Choroid plexus epithelial cell (primary cell): ENCODE measurements around the gene CIBAR2.
A peak's percentile ranks its signal among the peaks of the same experiment; 100 is the strongest.

Experiments used
- DNase-seq: peaks from one replicate; pipeline ENCODE4 v3.0.0-alpha.2; 2010; ENCODE audit warnings: low read depth
- H3K4me3 ChIP-seq: 2 replicates; pipeline ENCODE4 v1.5.1; 2011; ENCODE audit warnings: low read depth, mild to moderate bottlenecking, control low read depth, low read length, moderate library complexity
- TF ChIP-seq, protein P1 (sequence below): conservative IDR thresholded peaks from 2 replicates; pipeline ENCODE4 v1.5.1; 2011; ENCODE audit warnings: low read depth, mild to moderate bottlenecking, control low read depth, inconsistent platforms, low read length, moderate library complexity

Gene CIBAR2

DNA sequence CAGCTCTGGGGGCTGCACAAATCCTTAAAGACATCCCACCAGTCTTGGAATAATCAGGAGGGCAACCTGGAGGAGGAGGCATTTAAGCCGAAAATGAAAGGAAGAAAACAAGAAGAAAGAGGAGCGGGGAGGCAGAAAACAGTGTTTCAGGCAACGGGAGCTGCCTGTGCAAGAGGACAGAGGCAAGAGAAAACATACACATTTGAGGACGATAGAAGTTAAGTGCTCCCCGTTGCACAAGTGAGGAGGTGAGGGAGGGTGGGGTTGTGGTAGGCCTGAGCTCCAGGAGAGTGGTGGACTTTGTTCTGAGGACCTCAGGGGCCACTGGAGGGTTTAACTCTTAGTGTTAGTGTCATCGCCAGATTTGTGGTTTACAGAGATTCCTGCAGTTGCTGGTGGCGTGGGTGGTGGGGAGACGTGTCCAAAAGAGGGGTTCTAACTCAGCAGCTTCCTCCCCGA lies 27.6 kb upstream of the CIBAR2 start:
- DNase-seq, result no peak
- no peak overlapping the region for H3K4me3 ChIP-seq
- TF ChIP-seq, protein P1, sequence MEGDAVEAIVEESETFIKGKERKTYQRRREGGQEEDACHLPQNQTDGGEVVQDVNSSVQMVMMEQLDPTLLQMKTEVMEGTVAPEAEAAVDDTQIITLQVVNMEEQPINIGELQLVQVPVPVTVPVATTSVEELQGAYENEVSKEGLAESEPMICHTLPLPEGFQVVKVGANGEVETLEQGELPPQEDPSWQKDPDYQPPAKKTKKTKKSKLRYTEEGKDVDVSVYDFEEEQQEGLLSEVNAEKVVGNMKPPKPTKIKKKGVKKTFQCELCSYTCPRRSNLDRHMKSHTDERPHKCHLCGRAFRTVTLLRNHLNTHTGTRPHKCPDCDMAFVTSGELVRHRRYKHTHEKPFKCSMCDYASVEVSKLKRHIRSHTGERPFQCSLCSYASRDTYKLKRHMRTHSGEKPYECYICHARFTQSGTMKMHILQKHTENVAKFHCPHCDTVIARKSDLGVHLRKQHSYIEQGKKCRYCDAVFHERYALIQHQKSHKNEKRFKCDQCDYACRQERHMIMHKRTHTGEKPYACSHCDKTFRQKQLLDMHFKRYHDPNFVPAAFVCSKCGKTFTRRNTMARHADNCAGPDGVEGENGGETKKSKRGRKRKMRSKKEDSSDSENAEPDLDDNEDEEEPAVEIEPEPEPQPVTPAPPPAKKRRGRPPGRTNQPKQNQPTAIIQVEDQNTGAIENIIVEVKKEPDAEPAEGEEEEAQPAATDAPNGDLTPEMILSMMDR, result no peak

DNA sequence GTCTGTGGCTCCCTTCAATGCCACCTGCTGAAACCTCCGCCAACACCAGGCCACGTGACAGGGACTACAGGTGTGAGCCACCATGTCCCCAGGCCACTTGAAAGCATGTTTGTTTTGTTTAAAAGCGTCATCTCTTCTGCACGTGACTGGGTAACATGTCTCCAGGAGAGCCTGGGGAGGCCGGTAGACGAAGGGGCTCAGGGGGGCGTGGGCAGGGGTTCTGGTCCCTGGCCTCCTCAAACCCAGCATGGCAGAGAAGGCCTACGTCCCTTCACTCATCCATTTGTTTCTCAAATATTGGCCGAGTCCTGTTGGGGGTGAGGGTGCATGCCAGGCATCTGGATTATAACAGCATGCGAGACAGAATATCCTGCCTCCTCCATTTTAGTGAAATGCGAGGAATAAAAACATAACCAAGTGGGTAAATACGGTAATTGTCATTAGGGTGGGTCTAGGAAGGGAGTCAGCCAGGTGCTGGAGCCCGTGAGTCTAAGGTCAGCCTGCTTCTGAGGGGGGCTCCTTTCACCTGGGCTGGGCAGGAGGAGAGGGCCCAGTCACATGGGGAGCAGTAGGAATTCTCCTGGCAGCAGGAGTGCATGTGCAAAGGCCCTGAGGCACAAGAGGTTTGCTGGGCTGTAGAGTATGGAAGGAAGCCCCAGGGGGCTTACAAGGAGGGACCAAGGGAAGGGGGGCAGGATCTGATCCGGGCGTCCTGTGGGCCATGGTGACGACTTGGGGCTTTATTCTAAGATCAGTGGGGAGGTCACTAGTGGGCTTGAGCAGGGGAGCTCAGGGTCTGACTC lies 26.8 kb upstream of the CIBAR2 start:
- TF ChIP-seq, protein P1, result no peak
- H3K4me3 ChIP-seq, result no peak overlapping the region
- no peak for DNase-seq

DNA sequence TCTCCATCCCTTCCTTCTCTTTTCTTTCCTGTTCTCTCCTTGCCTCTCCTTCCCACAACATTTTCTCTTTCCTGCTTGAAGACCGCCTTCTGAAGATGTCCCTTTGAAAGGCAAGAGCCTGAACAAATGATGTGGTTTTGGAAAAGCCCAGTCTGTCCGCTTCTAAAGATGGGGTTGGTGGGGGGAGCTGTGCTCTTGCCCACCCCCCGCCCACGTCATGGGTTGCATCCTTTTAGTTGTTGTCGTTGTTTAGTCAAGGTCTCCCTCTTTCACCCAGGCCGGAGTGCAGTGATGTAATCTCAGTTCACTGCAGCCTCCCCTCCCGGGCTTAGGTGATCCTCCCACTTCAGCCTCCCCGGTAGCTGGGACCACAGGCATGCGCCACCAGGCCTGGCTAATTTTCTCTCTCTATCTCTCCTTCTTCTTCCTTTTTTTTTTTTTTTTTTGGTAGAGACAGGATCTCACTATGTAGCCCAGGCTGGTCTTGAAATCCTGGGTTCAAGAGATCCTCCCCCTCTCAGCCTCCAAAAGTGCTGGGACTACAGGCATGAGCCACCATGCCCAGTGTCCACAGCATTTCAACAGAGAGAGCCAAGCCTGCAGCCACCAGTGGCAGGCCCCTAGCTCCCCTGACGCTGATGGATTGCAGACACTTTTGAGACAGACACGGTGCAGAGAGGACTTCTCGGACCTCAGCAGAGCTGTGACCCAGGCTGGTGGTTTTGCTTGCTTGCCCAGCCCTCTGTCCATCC lies 26.0 kb upstream of the CIBAR2 start:
- no peak overlapping the region for H3K4me3 ChIP-seq
- DNase-seq, result no peak
- TF ChIP-seq, protein P1, result no peak

DNA sequence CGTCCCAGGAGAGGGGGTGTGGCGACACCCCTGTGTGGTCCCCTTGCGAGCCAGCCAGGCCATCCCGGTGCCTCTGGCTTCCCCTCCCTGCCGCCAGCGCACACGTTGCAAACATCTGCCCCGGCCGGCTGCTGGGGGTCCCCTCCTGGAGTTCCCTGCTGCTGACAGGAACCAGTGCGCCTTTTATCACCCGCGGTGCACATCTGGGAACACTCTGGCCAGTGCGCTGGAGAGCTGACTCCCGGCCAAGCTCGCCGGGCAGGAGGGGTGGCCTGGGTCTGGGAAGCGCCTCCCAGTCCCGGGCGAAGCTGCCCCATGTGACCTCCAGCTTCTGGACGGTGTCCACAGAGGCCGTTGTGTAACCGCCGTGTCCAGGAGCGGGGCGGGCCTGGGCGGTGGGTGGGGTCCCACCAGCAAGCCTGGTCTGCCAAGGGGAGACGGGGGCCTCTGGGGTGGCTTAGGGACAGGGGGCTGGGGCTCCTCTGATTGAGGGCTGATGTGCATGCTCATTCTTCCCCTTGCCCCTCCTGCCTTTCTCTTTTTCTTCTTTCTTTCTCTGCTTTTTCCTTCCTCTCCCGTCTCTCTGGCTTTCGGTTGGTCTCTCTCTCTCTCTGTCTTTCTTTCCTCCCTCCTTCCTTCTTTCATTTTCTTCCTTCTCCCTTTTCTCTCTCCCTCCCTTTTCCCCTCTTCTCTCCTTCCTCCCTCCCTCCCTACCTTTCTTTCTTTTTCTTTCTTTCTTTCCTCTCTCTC lies 25.2 kb upstream of the CIBAR2 start:
- DNase-seq, result peak; percentile 95
- peak overlapping the region; percentile 28 for H3K4me3 ChIP-seq
- TF ChIP-seq, protein P1, result no peak

DNA sequence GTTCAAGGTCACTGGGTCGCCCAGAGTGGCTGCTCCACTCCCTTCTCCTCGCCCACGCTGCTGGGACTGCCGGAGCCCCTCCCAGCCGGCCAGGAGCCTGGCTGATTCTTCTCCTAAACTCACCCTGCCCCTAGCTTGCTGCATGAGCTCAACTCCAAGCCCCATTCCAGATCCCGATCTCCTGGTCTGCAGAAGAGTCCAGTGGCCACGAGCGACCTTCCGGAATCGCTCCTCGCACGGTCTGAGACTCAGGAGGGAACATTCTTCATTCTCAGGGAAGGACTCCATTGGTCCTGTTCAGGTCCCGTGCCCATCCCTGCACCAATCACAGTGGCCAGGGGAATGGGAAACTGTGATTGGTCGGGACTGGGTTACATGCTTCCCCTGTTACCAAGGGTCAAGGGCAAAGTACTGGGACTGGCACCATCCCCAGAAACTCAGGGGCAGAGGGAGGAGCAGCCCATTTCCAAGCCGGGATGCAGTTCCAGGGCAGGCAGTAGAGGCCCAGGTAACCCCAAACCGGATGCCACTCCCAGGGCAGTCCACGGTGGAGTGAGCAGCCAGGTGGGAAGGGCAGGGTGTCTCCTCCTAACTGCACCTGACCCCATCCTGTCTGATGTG lies 24.5 kb upstream of the CIBAR2 start:
- peak overlapping the region; percentile 11 for H3K4me3 ChIP-seq
- TF ChIP-seq, protein P1, result no peak
- DNase-seq, result peak; percentile 81

DNA sequence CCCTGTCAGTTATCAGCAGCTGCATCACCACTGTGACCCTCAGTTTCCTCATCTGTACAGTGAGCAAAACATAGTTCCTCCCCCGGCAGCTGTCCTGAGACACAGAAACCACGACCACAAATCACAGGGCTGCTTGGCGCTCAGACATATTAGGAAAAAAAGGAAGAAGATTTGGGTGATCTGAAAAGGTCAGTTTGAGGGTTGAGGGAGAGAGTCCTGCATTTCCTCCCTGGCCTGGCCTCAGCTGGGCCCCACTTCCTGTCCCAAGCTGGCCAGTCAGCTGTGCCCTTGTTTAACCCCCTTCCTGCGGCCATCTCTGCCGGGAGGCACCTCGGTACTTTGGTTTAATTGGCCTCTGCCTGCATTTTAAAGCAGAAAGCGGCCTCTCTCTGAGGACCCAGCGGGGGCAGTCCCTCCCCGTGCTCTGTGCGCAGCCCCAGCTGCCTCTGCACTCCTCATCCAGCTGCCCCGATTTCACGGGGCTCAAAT lies 24.0 kb upstream of the CIBAR2 start:
- DNase-seq, result peak; percentile 49
- no peak overlapping the region for H3K4me3 ChIP-seq
- TF ChIP-seq, protein P1, result no peak
